Esophagus muscularis mucosa (tissue), 4 donors: ENCODE measurements around the gene FAM171A1. TPM values are rescaled to one million over a fixed set of nuclear protein-coding genes. Genes with fewer than 3 reads are reported as not detected.

Experiments used
- DNase-seq: peaks from one replicate; pipeline ENCODE4 v3.0.0-alpha.2; 2017; ENCODE audit errors: extremely low spot score
- H3K27ac ChIP-seq, 4 donors: fragments of 200-600 bp; sonication (generic); replicated peaks in 1 of 4; 1 replicate in 3 of 4; 2 replicates in 1 of 4; pipeline ENCODE4 v1.5.1; 2016 to 2019; ENCODE audit warnings: mild to moderate bottlenecking in 1 of 4
- H3K27me3 ChIP-seq, 4 donors: fragments of 200-600 bp; sonication (generic); one replicate each; pipeline versions ENCODE4 v1.5.1 to v1.6.0; 2016 to 2019
- H3K36me3 ChIP-seq, 4 donors: fragments of 200-600 bp; sonication (generic); one replicate each; pipeline ENCODE4 v1.5.1; 2016 to 2019
- H3K4me1 ChIP-seq, 4 donors: fragments of 200-600 bp; sonication (generic); one replicate each; pipeline ENCODE4 v1.5.1; 2016 to 2019
- H3K4me3 ChIP-seq, 4 donors: fragments of 200-600 bp; sonication (generic); 1 replicate in 2 of 4; 2 replicates in 2 of 4; pipeline ENCODE4 v1.5.1; 2016 to 2019; ENCODE audit warnings: mild to moderate bottlenecking in 4 of 4, moderate library complexity in 1 of 4
- H3K9me3 ChIP-seq, 4 donors: fragments of 200-600 bp; sonication (generic); 1 replicate in 3 of 4; 2 replicates in 1 of 4; pipeline ENCODE4 v1.5.1; 2016 to 2019
- EP300 ChIP-seq: sonication (generic); formaldehyde crosslinking; IDR thresholded peaks from one replicate; pipeline ENCODE4 v1.6.1; 2017; ENCODE audit warnings: antibody characterized with exemption
- POLR2A ChIP-seq: fragments of 450-650 bp; IDR thresholded peaks from one replicate; pipeline ENCODE4 v1.6.1; 2017; ENCODE audit warnings: antibody characterized with exemption, moderate library complexity, mild to moderate bottlenecking, low read depth
- POLR2AphosphoS5 ChIP-seq, 2 donors: sonication (generic); formaldehyde crosslinking; IDR thresholded peaks; one replicate each; pipeline ENCODE4 v1.6.1; 2017; ENCODE audit warnings: antibody characterized with exemption in 2 of 2
- WGBS: methylation state at CpG from one replicate; pipeline ENCODE4 v1.1.5; 2018; 5-methylcytosine and 5-hydroxymethylcytosine counted together
- intact Hi-C: fragments of 100-400 bp; cut with DNase I; formaldehyde crosslinking; loops from one replicate; pipeline ENCODE4 v1.15.1; 2023
- total RNA-seq, 4 donors: library from RNA; depleted of rRNA; stranded (reverse); fragments of >200 nt; gene quantifications; one replicate each; pipeline versions ENCODE4 v1.1.0 to v1.2.1, GENCODE V29; 2016
- TF ChIP-seq, protein P1 (sequence below), 3 experiments: fragments of 200-600 bp in 2 of 3; fragments of 450-650 bp in 1 of 3; sonication (generic) in 2 of 3; IDR thresholded peaks; one replicate each; pipeline ENCODE4 v1.5.1; 2017 to 2019; ENCODE audit warnings: antibody characterized with exemption in 3 of 3, mild to moderate bottlenecking in 2 of 3, moderate library complexity in 1 of 3

Gene FAM171A1
- total RNA-seq, 4 donors from 2014 or later, result 7.1 to 15.0 (median 12.6) TPM

DNA sequence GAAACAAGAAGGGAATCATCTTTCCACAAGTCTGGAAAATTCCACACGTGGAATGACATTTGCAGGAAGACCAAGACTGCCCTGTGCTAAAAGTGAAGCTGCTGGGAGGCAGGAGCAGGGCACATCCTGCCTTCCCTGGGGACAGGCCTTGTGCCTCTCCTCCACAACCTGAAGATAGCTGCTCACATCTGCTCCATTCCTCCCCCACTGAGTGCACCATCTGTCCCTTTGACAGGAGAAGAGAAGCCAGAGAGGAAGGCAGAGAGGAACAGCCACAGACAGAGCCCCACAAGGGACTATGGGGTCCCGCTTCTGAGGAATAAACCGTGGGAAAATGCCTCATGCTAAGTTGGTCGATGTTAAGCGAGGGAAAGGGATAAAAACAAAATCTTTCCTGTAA lies 15.9 kb upstream of the FAM171A1 start:
- WGBS, result 61% methylated on average over 5 of the region's 5 CpGs

DNA sequence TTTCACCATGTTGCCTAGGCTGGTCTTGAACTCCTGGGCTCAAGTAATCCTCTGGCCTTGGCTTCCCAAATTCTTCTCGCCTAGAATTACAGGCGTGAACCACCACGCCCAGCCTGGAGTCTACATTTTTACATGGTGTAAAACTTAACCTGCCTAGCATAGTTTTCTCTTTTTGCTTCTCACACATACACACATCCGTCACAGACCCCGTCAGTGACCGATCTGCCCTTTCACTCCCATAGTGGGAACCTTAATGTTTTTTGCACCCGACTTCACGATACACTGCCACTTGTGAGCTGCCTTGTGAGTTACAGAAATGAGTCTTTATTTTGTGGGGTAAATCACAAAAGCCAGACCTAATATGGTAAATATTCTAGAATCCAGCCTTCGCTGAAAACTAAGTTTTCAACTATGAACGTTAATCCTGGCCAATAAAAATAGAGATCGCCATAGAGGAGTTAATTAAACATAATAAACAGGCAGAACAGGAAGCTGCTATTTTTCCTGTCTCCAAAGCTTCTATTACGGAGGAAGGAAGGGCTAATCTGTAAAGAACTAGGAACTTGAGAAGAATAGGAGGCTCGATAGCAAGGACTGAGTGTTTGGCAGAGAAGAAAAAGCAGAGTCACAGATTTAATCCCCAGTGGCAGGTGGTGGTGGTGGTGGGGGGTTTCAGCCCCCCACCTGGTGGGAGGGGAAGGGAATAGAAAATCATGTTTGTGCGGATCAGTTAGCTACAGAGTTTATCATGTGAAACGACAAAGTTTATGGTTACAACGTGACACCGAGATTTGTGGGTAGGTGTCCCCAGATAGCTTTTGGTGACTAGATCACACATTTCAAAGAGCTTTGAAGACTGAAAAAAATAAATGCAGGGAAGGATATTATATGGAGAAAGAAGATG lies 14.7 kb upstream of the FAM171A1 start:
- peaks cover 0 to 6% (median 0%) of the 10 kb centered on the region in 4 donors for H3K4me1 ChIP-seq
- H3K9me3 ChIP-seq, result no peaks in the 10 kb centered on the region
- TF ChIP-seq POLR2A (no peak), EP300 (no peak), POLR2AphosphoS5 (IDR thresholded peaks at IDR 0.05) (no peak)
- TF ChIP-seq, protein P1, sequence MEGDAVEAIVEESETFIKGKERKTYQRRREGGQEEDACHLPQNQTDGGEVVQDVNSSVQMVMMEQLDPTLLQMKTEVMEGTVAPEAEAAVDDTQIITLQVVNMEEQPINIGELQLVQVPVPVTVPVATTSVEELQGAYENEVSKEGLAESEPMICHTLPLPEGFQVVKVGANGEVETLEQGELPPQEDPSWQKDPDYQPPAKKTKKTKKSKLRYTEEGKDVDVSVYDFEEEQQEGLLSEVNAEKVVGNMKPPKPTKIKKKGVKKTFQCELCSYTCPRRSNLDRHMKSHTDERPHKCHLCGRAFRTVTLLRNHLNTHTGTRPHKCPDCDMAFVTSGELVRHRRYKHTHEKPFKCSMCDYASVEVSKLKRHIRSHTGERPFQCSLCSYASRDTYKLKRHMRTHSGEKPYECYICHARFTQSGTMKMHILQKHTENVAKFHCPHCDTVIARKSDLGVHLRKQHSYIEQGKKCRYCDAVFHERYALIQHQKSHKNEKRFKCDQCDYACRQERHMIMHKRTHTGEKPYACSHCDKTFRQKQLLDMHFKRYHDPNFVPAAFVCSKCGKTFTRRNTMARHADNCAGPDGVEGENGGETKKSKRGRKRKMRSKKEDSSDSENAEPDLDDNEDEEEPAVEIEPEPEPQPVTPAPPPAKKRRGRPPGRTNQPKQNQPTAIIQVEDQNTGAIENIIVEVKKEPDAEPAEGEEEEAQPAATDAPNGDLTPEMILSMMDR (IDR thresholded peaks at IDR 0.05), result no peak
- no peak overlapping the region for H3K4me3 ChIP-seq
- H3K36me3 ChIP-seq, result no peaks in the 10 kb centered on the region
- peaks cover 0 to 30% (median 0%) of the 10 kb centered on the region in 4 donors for H3K27me3 ChIP-seq
- 68% methylated on average over 17 of the region's 17 CpGs for WGBS
- intact Hi-C loops, result no loop called here
- no peak for DNase-seq
- H3K27ac ChIP-seq, result no peak overlapping the region

More for the DNA sequence above, 15.9 kb upstream of the FAM171A1 start:
- Histone ChIP-seq H3K9me3 (no peaks in the 10 kb centered on the region), H3K36me3 (no peaks in the 10 kb centered on the region), H3K4me1 (peaks cover 0 to 6% (median 0%) of the 10 kb centered on the region in 4 donors), H3K27me3 (peaks cover 0 to 22% (median 0%) of the 10 kb centered on the region in 4 donors), H3K27ac (no peak overlapping the region), H3K4me3 (no peak overlapping the region)
- TF ChIP-seq EP300, result no peak
- TF ChIP-seq POLR2A, result no peak
- TF ChIP-seq, protein P1 (IDR thresholded peaks at IDR 0.05), result no peak
- no peak for TF ChIP-seq POLR2AphosphoS5 (IDR thresholded peaks at IDR 0.05)
- DNase-seq, result no peak
- intact Hi-C loops, result no loop called here

DNA sequence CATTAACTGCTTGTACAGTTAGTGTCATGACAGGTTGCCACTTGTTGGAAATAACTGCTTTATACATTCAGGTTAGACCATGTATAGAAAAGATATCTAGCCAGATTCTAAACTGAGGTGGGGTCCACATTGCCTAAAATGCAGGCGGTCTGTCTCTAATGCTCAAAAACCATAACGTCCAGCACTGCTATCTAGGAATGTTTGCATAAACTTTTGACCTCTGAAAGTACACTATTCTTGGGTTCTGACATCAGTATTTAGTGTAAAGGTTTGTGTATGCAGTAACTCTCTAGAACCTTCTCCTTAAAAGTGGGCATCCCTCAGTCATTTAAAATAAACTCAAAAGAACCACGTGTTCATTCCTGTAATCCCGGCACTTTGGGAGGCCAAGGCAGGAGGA lies 10.3 kb upstream of the FAM171A1 start:
- Histone ChIP-seq H3K9me3 (no peaks in the 10 kb centered on the region), H3K4me1 (peaks cover 0 to 1% (median 0%) of the 10 kb centered on the region in 4 donors), H3K4me3 (no peak overlapping the region), H3K27me3 (peaks cover 0 to 34% (median 0%) of the 10 kb centered on the region in 4 donors), H3K27ac (no peak overlapping the region), H3K36me3 (no peaks in the 10 kb centered on the region)
- TF ChIP-seq POLR2AphosphoS5 (IDR thresholded peaks at IDR 0.05) (no peak), POLR2A (no peak), EP300 (no peak)
- TF ChIP-seq, protein P1 (IDR thresholded peaks at IDR 0.05), result no peak
- intact Hi-C loops, result no loop called here
- WGBS, result 58% methylated on average over 4 of the region's 4 CpGs
- DNase-seq, result no peak

DNA sequence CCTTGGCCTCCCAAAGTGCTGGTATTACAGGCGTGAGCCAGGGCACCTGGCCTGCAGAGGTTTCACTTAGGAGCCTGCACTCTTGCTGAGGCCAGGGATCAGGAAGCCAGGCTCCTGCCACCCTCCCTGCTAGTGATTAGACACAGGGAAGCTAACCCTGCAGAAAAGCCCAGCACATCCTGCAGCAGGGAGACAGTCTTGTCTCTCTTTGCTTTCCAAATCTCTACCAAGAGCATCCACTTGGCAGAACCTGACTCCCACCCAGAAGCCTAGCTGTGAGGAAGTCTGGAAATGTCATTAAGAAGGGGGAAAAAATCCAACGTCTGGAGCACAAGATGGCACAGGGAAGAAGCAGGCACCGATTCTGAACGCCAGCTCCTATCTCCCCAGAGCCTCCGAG lies 8.0 kb upstream of the FAM171A1 start:
- no peak overlapping the region for H3K27ac ChIP-seq
- intact Hi-C loops, result no loop called here
- no peaks in the 10 kb centered on the region for H3K9me3 ChIP-seq
- peaks cover 0 to 6% (median 5%) of the 10 kb centered on the region in 4 donors for H3K4me1 ChIP-seq
- H3K36me3 ChIP-seq, result no peaks in the 10 kb centered on the region
- peaks cover 0 to 22% (median 0%) of the 10 kb centered on the region in 4 donors for H3K27me3 ChIP-seq
- TF ChIP-seq POLR2AphosphoS5 (IDR thresholded peaks at IDR 0.05) (no peak), EP300 (no peak), POLR2A (no peak)
- TF ChIP-seq, protein P1 (IDR thresholded peaks at IDR 0.05), result no peak
- DNase-seq, result peak; percentile 84
- WGBS, result 83% methylated on average over 5 of the region's 5 CpGs
- no peak overlapping the region for H3K4me3 ChIP-seq
